ENCODE measurements around the gene SERPINB8. TPM values are rescaled to one million over a fixed set of nuclear protein-coding genes. Genes with fewer than 3 reads are reported as not detected.

SERPINB8 gene
- total and polyA plus RNA-seq, 2 donors (not counting 1 experiment from before 2014, with no cell fraction given), result 14.4 to 22.1 TPM

DNA sequence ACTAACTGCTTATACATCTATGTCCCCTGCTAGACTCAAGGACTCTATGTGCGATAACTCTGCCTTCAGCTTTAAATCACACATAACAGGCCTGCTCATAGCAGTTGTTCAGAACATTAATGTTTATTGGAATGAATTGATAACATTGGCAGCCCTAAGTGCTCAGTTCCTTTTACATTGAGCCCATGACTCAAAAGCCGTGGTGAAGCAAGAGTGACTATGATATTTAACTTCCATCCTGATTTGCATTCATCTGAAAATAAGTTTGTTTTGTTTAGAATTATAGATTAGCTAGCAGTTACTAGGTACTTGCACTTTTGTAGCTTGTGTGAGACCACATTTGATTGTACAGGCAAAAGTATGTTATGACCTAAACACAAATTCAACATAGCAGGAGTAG, 47.8 kb upstream of the SERPINB8 start:
- CTCF ChIA-PET, result interaction anchor here (1.2 kb wide), 1 partner anchor 14 kb away, joined by 4 read pairs; no protein-coding TSS in a partner anchor
- Mint-ChIP-seq H3K27ac (no peak overlapping the region), H3K27me3 (peaks cover 46% of the 10 kb centered on the region), H3K9me3 (ENCODE audit: insufficient read depth) (no peaks in the 10 kb centered on the region), H3K4me3 (no peak overlapping the region), H3K4me1 (no peaks in the 10 kb centered on the region)
- DNase-seq (no peak), ATAC-seq (ENCODE audit: low read depth) (no peak)
- Histone ChIP-seq H3K27me3 (replicated peaks in 1 of 4; ENCODE audit: control extremely low read depth in 1 of 4, control insufficient read depth in 3 of 4, insufficient read depth in 4 of 4, low read length in 3 of 4) (peaks cover 0 to 3% (median 0%) of the 10 kb centered on the region in 4 experiments), H3K27ac (ENCODE audit: low read length in 2 of 2) (no peak overlapping the region), H3K9me3 (ENCODE audit: control extremely low read depth in 1 of 3, control insufficient read depth in 2 of 3, insufficient read depth in 1 of 3, low read length in 2 of 3) (no peaks in the 10 kb centered on the region), H4K20me1 (ENCODE audit: control insufficient read depth, insufficient read depth, low read length, poor library complexity, severe bottlenecking) (no peaks in the 10 kb centered on the region), H3K4me3 (ENCODE audit: control extremely low read depth in 1 of 5, extremely low read depth in 1 of 5, insufficient read depth in 1 of 5, low read depth in 2 of 5, low read length in 4 of 5) (no peak overlapping the region), H2AFZ (ENCODE audit: insufficient read depth, low read depth, low read length, poor library complexity, severe bottlenecking) (no peak overlapping the region), H3K4me2 (replicated peaks; ENCODE audit: low read depth, low read length, poor library complexity, severe bottlenecking) (no peak overlapping the region), H3K4me1 (ENCODE audit: control insufficient read depth in 2 of 2, insufficient read depth in 2 of 2, low read length in 2 of 2) (no peaks in the 10 kb centered on the region), H3K9ac (ENCODE audit: low read length) (no peak overlapping the region), H3K79me2 (ENCODE audit: control insufficient read depth, insufficient read depth, low read length) (no peaks in the 10 kb centered on the region), H3K36me3 (replicated peaks in 1 of 2; ENCODE audit: control extremely low read depth in 1 of 2, control insufficient read depth in 1 of 2, extremely low read depth in 1 of 2, insufficient read depth in 2 of 2, low read length in 1 of 2) (no peaks in the 10 kb centered on the region)
- intact Hi-C loops (cut with micrococcal nuclease), result no loop called here
- WGBS (ENCODE audit: insufficient coverage), result no CpG with 5 or more reads among the region's 2 CpGs
- POLR2A ChIA-PET, result no interaction called here
- TF ChIP-seq, protein P1, sequence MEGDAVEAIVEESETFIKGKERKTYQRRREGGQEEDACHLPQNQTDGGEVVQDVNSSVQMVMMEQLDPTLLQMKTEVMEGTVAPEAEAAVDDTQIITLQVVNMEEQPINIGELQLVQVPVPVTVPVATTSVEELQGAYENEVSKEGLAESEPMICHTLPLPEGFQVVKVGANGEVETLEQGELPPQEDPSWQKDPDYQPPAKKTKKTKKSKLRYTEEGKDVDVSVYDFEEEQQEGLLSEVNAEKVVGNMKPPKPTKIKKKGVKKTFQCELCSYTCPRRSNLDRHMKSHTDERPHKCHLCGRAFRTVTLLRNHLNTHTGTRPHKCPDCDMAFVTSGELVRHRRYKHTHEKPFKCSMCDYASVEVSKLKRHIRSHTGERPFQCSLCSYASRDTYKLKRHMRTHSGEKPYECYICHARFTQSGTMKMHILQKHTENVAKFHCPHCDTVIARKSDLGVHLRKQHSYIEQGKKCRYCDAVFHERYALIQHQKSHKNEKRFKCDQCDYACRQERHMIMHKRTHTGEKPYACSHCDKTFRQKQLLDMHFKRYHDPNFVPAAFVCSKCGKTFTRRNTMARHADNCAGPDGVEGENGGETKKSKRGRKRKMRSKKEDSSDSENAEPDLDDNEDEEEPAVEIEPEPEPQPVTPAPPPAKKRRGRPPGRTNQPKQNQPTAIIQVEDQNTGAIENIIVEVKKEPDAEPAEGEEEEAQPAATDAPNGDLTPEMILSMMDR (IDR thresholded peaks at IDR 0.05), result no peak

- H3K4me3 ChIP-seq (ENCODE audit: control extremely low read depth in 1 of 5, extremely low read depth in 1 of 5, insufficient read depth in 1 of 5, low read depth in 2 of 5, low read length in 4 of 5), result no peak overlapping the region
- DNase-seq, result no peak
- intact Hi-C loops (cut with micrococcal nuclease), result no loop called here
- H3K9me3 ChIP-seq (ENCODE audit: control extremely low read depth in 1 of 3, control insufficient read depth in 2 of 3, insufficient read depth in 1 of 3, low read length in 2 of 3), result no peaks in the 10 kb centered on the region
- TF ChIP-seq, protein P1 (IDR thresholded peaks at IDR 0.05), result no peak
- TF ChIP-seq EZH2 (IDR thresholded peaks at IDR 0.05; ENCODE audit: borderline replicate concordance, insufficient read depth, low read depth, low read length, poor library complexity, severe bottlenecking), result no peak
- Mint-ChIP-seq H3K27ac (no peak overlapping the region), H3K4me3 (no peak overlapping the region), H3K4me1 (peaks cover 2% of the 10 kb centered on the region), H3K27me3 (peaks cover 45% of the 10 kb centered on the region), H3K9me3 (ENCODE audit: insufficient read depth) (no peaks in the 10 kb centered on the region)
- ChIA-PET CTCF (no interaction called here), POLR2A (no interaction called here)
- H3K9ac ChIP-seq (ENCODE audit: low read length), result no peak overlapping the region
- WGBS (ENCODE audit: insufficient coverage), result no CpG with 5 or more reads among the region's 1 CpG
- peaks cover 0 to 3% (median 0%) of the 10 kb centered on the region in 4 experiments for H3K27me3 ChIP-seq (replicated peaks in 1 of 4; ENCODE audit: control extremely low read depth in 1 of 4, control insufficient read depth in 3 of 4, insufficient read depth in 4 of 4, low read length in 3 of 4)
- no peaks in the 10 kb centered on the region for H4K20me1 ChIP-seq (ENCODE audit: control insufficient read depth, insufficient read depth, low read length, poor library complexity, severe bottlenecking)
- no peak overlapping the region for H3K4me2 ChIP-seq (replicated peaks; ENCODE audit: low read depth, low read length, poor library complexity, severe bottlenecking)
- no peak for ATAC-seq (ENCODE audit: low read depth)
- no peak overlapping the region for H3K27ac ChIP-seq (ENCODE audit: low read length in 2 of 2)
- no peaks in the 10 kb centered on the region for H3K79me2 ChIP-seq (ENCODE audit: control insufficient read depth, insufficient read depth, low read length)
- H2AFZ ChIP-seq (ENCODE audit: insufficient read depth, low read depth, low read length, poor library complexity, severe bottlenecking), result no peak overlapping the region
- H3K36me3 ChIP-seq (replicated peaks in 1 of 2; ENCODE audit: control extremely low read depth in 1 of 2, control insufficient read depth in 1 of 2, extremely low read depth in 1 of 2, insufficient read depth in 2 of 2, low read length in 1 of 2), result no peaks in the 10 kb centered on the region
- no peaks in the 10 kb centered on the region for H3K4me1 ChIP-seq (ENCODE audit: control insufficient read depth in 2 of 2, insufficient read depth in 2 of 2, low read length in 2 of 2)
These were observed 45.3 kb upstream of the SERPINB8 start for GRCh38 chr18:63924551-63924950.
